Fibroblast of mammary gland (primary cell): ENCODE data around the gene GIGYF1.

Experiments
- DNase-seq: peaks from one replicate; pipeline ENCODE4 v3.0.0-alpha.2; 2010; ENCODE audit warnings: low read depth
- H3K4me3 ChIP-seq: 2 replicates; pipeline ENCODE4 v1.5.1; 2011; ENCODE audit warnings: low read depth, mild to moderate bottlenecking, low read length, moderate library complexity; ENCODE audit not compliant: control insufficient read depth
- CTCF ChIP-seq: conservative IDR thresholded peaks from 2 replicates; pipeline ENCODE4 v1.5.1; 2011; ENCODE audit warnings: low read depth, low read length, inconsistent platforms; ENCODE audit not compliant: control insufficient read depth, insufficient read depth

Gene GIGYF1

GRCh38 chr7:100679927-100680575, 14.0 kb downstream of the GIGYF1 start:
- TF ChIP-seq CTCF, result no peak
- H3K4me3 ChIP-seq, result no peak overlapping the region
- DNase-seq, result peak; percentile 84

DNA sequence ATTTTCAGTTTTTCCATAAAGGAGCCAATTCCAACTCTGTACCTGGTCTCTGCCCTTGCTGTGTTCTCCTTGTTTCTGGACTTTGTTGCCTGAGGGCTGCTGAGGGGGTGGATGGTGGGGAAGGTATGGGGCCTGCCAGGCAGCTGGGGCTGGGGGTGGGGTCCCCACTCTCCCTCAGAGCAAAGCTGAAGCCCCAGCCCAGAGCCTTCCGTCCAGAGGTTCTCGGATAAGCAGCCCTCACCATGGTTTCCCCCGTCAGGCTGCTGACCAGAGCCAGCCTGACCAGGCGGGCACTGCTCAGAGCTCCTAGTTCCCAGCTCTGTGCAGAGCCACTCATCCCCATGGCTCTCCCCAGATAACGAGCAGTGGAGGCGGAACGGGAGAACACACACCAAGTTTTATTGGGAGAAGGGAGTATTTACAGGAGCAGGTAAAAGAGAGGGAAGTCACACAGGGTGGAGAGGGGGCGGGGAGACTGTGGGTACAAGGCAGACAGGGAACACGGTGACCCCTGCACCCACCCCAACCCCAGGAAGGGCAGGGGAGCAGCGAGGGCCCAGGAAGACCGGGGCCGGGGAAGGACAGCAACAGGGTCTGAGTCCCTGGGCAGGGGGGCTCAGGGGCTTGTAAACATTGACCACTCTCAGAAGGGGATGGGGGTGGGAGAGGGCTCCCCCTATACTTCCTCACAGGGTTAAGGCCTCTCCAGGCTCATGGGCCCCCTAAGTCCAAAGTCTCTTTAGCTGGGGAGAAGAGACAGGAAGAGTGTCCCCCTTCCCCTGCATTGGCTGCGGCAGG, 14.7 kb downstream of the GIGYF1 start:
- no peak for TF ChIP-seq CTCF
- DNase-seq, result no peak

GRCh38 chr7:100678291-100678984, 15.6 kb downstream of the GIGYF1 start:
- H3K4me3 ChIP-seq, result no peak overlapping the region
- DNase-seq, result no peak
- TF ChIP-seq CTCF, result no peak

More for the DNA sequence above, 14.7 kb downstream of the GIGYF1 start:
- no peak overlapping the region for H3K4me3 ChIP-seq

DNA sequence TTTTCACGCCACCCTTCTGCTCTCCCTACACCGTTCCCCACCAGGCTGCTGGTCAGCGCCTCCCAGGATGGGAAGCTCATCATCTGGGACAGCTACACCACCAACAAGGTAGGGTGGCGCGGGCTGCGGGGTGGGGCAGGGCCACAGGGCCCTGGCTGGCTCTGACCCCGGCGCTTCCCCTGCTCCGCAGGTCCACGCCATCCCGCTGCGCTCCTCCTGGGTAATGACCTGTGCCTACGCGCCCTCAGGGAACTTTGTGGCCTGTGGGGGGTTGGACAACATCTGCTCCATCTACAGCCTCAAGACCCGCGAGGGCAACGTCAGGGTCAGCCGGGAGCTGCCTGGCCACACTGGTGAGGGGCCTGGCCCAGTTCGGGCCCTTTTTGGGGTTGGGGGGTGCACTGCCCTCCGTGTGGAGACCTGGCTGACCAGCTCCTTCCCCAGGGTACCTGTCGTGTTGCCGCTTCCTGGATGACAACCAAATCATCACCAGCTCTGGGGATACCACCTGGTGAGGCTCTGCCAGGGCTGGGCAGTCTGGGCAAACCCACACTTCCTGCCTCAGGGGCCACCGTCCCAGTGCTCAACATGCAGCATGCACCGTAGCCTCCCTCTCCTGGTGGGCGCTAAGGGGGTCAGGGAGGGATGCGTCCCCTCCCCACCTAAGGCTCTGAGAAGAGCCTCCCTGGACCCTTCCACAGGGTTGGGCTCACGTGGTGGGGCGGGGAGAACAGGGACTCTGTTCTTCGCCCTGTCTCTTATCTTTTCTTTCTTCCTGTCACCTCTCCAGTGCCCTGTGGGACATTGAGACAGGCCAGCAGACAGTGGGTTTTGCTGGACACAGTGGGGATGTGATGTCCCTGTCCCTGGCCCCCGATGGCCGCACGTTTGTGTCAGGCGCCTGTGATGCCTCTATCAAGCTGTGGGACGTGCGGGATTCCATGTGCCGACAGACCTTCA, 16.5 kb downstream of the GIGYF1 start:
- DNase-seq, result no peak
- H3K4me3 ChIP-seq, result no peak overlapping the region
- TF ChIP-seq CTCF, result no peak

- TF ChIP-seq CTCF, result no peak
- peak overlapping the region; percentile 24 for H3K4me3 ChIP-seq
- no peak for DNase-seq
Observed at GRCh38 chr7:100676501-100677306, 17.3 kb downstream of the GIGYF1 start.
